Testis (tissue), 3 donors: ENCODE results near the gene TMEM183A. TPM values are rescaled to one million over a fixed set of nuclear protein-coding genes. Genes with fewer than 3 reads are reported as not detected.

ENCODE experiments used
- DNase-seq: peaks from one replicate; pipeline ENCODE4 v3.0.0-alpha.2; 2019
- H3K27ac ChIP-seq, 2 donors: fragments of 200-600 bp; sonication (generic); one replicate each; pipeline ENCODE4 v1.5.1; 2019
- H3K27me3 ChIP-seq: fragments of 200-600 bp; sonication (generic); one replicate; pipeline ENCODE4 v1.5.1; 2019
- H3K36me3 ChIP-seq: fragments of 200-600 bp; sonication (generic); one replicate; pipeline ENCODE4 v1.5.1; 2017; ENCODE audit warnings: low read depth; ENCODE audit errors: missing control alignments
- H3K4me1 ChIP-seq: fragments of 200-600 bp; sonication (generic); one replicate; pipeline ENCODE4 v1.5.1; 2019
- H3K4me3 ChIP-seq, 2 donors: fragments of 200-600 bp; sonication (generic); one replicate each; pipeline ENCODE4 v1.5.1; 2017 to 2019
- H3K9me3 ChIP-seq: fragments of 200-600 bp; sonication (generic); one replicate; pipeline ENCODE4 v1.5.1; 2017
- POLR2A ChIP-seq: fragments of 450-650 bp; IDR thresholded peaks from one replicate; pipeline ENCODE4 v1.6.1; 2017; ENCODE audit warnings: antibody characterized with exemption, mild to moderate bottlenecking, moderate library complexity
- WGBS, 2 donors: methylation state at CpG; one replicate each; pipeline ENCODE4 v1.1.5; 2018; 5-methylcytosine and 5-hydroxymethylcytosine counted together
- intact Hi-C: fragments of 100-400 bp; cut with DNase I; formaldehyde crosslinking; loops from one replicate; pipeline ENCODE4 v1.15.1; 2023; ENCODE audit warnings: low total_unique reads
- polyA plus RNA-seq: library from polyadenylated mRNA; stranded (reverse); fragments of 350-450 nt; fragmentation: Illumina TruSeq; extraction: RNeasy Lipid Tissue Mini Kit (QIAGEN cat#74804); gene quantifications from one replicate; pipeline ENCODE4 v1.2.3, GENCODE V29; 2014; ENCODE audit warnings: low read depth, low replicate concordance; ENCODE audit not compliant: insufficient read depth
- total RNA-seq, 2 donors: library from RNA; depleted of rRNA; stranded (reverse); fragments of >200 nt; gene quantifications; one replicate each; pipeline ENCODE4 v1.2.3, GENCODE V29; 2016
- TF ChIP-seq, protein P1 (sequence below), 3 experiments: fragments of 450-650 bp in 2 of 3; fragments of 200-600 bp in 1 of 3; sonication (generic) in 1 of 3; IDR thresholded peaks; one replicate each; pipeline ENCODE4 v1.5.1; 2016 to 2019; ENCODE audit warnings: antibody characterized with exemption in 3 of 3, mild to moderate bottlenecking in 2 of 3, moderate library complexity in 1 of 3

TMEM183A gene
- total and polyA plus RNA-seq, 3 donors from 2014 or later: 114 to 135 (median 129) TPM

DNA sequence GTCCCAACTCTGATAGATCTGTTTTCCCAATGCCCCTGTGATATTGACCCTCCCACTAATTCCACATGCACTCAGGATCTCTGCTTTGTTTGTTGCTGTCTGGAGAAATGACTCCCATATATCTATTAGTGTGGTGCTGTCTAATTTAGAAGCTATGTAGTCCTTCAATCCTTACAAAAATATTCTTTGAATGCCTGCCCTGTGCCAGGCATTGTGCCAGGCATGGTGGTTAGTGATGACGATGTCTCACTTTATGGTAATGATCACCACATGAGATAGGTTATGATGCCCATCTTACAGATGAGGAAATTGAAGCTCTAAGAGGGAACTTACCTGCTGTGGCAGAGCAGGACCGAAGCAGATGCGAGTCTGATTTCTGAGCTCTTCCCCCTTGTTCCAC lies 65.7 kb downstream of the TMEM183A start:
- Histone ChIP-seq H3K4me1 (peaks cover 7% of the 10 kb centered on the region), H3K4me3 (no peak overlapping the region), H3K27me3 (no peaks in the 10 kb centered on the region), H3K9me3 (no peaks in the 10 kb centered on the region), H3K27ac (no peak overlapping the region), H3K36me3 (no peaks in the 10 kb centered on the region)
- no peak for TF ChIP-seq POLR2A
- TF ChIP-seq, protein P1, sequence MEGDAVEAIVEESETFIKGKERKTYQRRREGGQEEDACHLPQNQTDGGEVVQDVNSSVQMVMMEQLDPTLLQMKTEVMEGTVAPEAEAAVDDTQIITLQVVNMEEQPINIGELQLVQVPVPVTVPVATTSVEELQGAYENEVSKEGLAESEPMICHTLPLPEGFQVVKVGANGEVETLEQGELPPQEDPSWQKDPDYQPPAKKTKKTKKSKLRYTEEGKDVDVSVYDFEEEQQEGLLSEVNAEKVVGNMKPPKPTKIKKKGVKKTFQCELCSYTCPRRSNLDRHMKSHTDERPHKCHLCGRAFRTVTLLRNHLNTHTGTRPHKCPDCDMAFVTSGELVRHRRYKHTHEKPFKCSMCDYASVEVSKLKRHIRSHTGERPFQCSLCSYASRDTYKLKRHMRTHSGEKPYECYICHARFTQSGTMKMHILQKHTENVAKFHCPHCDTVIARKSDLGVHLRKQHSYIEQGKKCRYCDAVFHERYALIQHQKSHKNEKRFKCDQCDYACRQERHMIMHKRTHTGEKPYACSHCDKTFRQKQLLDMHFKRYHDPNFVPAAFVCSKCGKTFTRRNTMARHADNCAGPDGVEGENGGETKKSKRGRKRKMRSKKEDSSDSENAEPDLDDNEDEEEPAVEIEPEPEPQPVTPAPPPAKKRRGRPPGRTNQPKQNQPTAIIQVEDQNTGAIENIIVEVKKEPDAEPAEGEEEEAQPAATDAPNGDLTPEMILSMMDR (IDR thresholded peaks at IDR 0.05): no peak
- WGBS, 2 donors: 90 to 95% methylated on average over 3 of the region's 3 CpGs
- DNase-seq: no peak
- intact Hi-C loops: no loop called here

DNA sequence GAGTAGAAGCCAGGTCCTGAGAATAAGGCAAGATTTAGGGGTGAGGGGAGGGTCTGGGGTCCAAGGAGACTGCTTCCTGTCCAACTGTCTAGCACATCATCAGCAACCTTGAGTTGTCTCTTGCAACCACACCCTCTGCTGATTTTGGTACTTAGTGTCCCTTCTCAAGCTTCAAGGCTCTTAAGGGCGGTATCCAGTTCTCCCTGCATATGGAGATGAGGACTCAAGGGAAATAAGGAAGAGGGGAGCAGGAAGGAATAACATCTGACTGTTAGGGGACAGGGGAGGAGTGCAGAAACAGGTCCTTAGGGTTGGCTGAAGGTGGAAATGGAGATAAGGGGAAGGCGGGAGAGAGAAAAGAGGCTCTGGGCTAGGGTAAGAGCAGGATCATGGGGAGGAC lies 66.3 kb downstream of the TMEM183A start:
- intact Hi-C loops: no loop called here
- Histone ChIP-seq H3K27ac (no peak overlapping the region), H3K4me1 (peaks cover 7% of the 10 kb centered on the region), H3K4me3 (no peak overlapping the region), H3K27me3 (no peaks in the 10 kb centered on the region), H3K9me3 (no peaks in the 10 kb centered on the region), H3K36me3 (no peaks in the 10 kb centered on the region)
- DNase-seq: no peak
- TF ChIP-seq, protein P1 (IDR thresholded peaks at IDR 0.05): no peak
- TF ChIP-seq POLR2A: no peak
- 78 to 84% methylated on average over 2 of the region's 2 CpGs for WGBS, 2 donors

Other genes with a start within 250 kb of the TMEM183A start
- 100 to 1,000 TPM; 223 to 307 TPM for gene KDM5B, start 199.0 kb upstream of the TMEM183A start, total RNA-seq
- gene KDM5B, start 199.0 kb upstream of the TMEM183A start, polyA plus RNA-seq: 333 TPM
- 10 to 100 TPM; 11.5 to 29.4 TPM for gene PCAT6, start 196.4 kb upstream of the TMEM183A start, total RNA-seq
- 80.5 TPM for gene PCAT6, start 196.4 kb upstream of the TMEM183A start, polyA plus RNA-seq
- gene RABIF, start 118.2 kb upstream of the TMEM183A start, total RNA-seq: 10 to 100 TPM; 19.1 to 19.5 TPM
- 35.2 TPM for gene RABIF, start 118.2 kb upstream of the TMEM183A start, polyA plus RNA-seq
- 10 to 100 TPM; 73.5 to 74.7 TPM for gene KLHL12, start 80.1 kb upstream of the TMEM183A start, total RNA-seq
- gene KLHL12, start 80.1 kb upstream of the TMEM183A start, polyA plus RNA-seq: 109 TPM
- gene ADIPOR1, start 49.1 kb upstream of the TMEM183A start, total RNA-seq: 100 to 1,000 TPM; 157 to 164 TPM
- gene ADIPOR1, start 49.1 kb upstream of the TMEM183A start, polyA plus RNA-seq: 114 TPM
- gene CYB5R1, start 40.1 kb upstream of the TMEM183A start, total RNA-seq: 100 to 1,000 TPM; 191 to 281 TPM
- gene CYB5R1, start 40.1 kb upstream of the TMEM183A start, polyA plus RNA-seq: 145 TPM
- 10 to 100 TPM; 27.2 to 33.1 TPM for gene PPFIA4, start 19.1 kb downstream of the TMEM183A start, total RNA-seq
- 6.6 TPM for gene PPFIA4, start 19.1 kb downstream of the TMEM183A start, polyA plus RNA-seq
- gene MYOG, start 78.6 kb downstream of the TMEM183A start, total RNA-seq: under 1 TPM; 0.25 to 0.47 TPM
- gene MYOG, start 78.6 kb downstream of the TMEM183A start, polyA plus RNA-seq: 1.2 TPM
- gene ADORA1, start 120.4 kb downstream of the TMEM183A start, total RNA-seq: 10 to 100 TPM; 43.2 to 68.6 TPM
- 61.9 TPM for gene ADORA1, start 120.4 kb downstream of the TMEM183A start, polyA plus RNA-seq
- gene MYBPH, start 168.5 kb downstream of the TMEM183A start, total RNA-seq: under 1 TPM; 0.16 to 0.25 TPM
- 2.9 TPM for gene MYBPH, start 168.5 kb downstream of the TMEM183A start, polyA plus RNA-seq
- 1 to 10 TPM; 2.0 to 6.6 TPM for gene CHI3L1, start 179.3 kb downstream of the TMEM183A start, total RNA-seq
- 35.5 TPM for gene CHI3L1, start 179.3 kb downstream of the TMEM183A start, polyA plus RNA-seq
- gene CHIT1, start 222.3 kb downstream of the TMEM183A start, total RNA-seq: under 1 TPM; 0.08 to 0.62 TPM
- gene CHIT1, start 222.3 kb downstream of the TMEM183A start, polyA plus RNA-seq: 9.9 TPM